Right renal pelvis (tissue), 4 donors: ENCODE results near the gene NFKBIE. TPM values are rescaled to one million over a fixed set of nuclear protein-coding genes. Genes with fewer than 3 reads are reported as not detected.

Experiments
- DNase-seq, 4 donors: peaks; one replicate each; pipeline ENCODE4 v3.0.0-alpha.2; 2013; ENCODE audit warnings: low read depth in 4 of 4, low spot score in 3 of 4, missing footprints in 1 of 4
- polyA plus RNA-seq, 4 donors: library from polyadenylated mRNA; unstranded; fragments of 120-200 nt; gene quantifications; one replicate each; pipeline ENCODE4 v1.2.1, GENCODE V29; 2013; ENCODE audit not compliant: insufficient read length in 4 of 4

NFKBIE gene
- polyA plus RNA-seq, 4 donors = 9.8 to 12.9 (median 11.0) TPM

- DNase-seq = no peak
Measured at GRCh38 chr6:44229376-44230033, 35.8 kb downstream of the NFKBIE start.

GRCh38 chr6:44228836-44229235 lies 36.5 kb downstream of the NFKBIE start:
- DNase-seq = no peak

- DNase-seq = no peak
Measured at GRCh38 chr6:44228433-44228832, 36.9 kb downstream of the NFKBIE start.

- DNase-seq = no peak
Measured at GRCh38 chr6:44228031-44228430, 37.3 kb downstream of the NFKBIE start.

GRCh38 chr6:44227148-44227793 lies 38.1 kb downstream of the NFKBIE start:
- DNase-seq = no peak

GRCh38 chr6:44226368-44227147 lies 38.8 kb downstream of the NFKBIE start:
- DNase-seq = no peak

- DNase-seq = no peak
Measured at GRCh38 chr6:44225579-44226325, 39.6 kb downstream of the NFKBIE start.

- no peak for DNase-seq
Measured at GRCh38 chr6:44224965-44225305, 40.4 kb downstream of the NFKBIE start.

- no peak for DNase-seq
Measured at GRCh38 chr6:44224029-44224964, 41.1 kb downstream of the NFKBIE start.

GRCh38 chr6:44223319-44224028 lies 41.9 kb downstream of the NFKBIE start, which contains the start of gene SLC29A1:
TSS of gene SLC29A1 (plus strand) at chr6:44223595. CDS start at chr6:44227314, 3,719 bp downstream.
- no peak for DNase-seq

- DNase-seq = no peak
Measured at GRCh38 chr6:44222486-44223318, 42.6 kb downstream of the NFKBIE start.

GRCh38 chr6:44221961-44222335 lies 43.4 kb downstream of the NFKBIE start:
- no peak for DNase-seq

- DNase-seq = no peak
Measured at GRCh38 chr6:44221291-44221960, 43.9 kb downstream of the NFKBIE start.

GRCh38 chr6:44220913-44221290 lies 44.4 kb downstream of the NFKBIE start:
- no peak for DNase-seq

- no peak for DNase-seq
Measured at GRCh38 chr6:44219815-44220784, 45.3 kb downstream of the NFKBIE start.

- DNase-seq = peak in 3 of 4 donors; percentile 77 to 82 (median 80)
Measured at GRCh38 chr6:44219053-44219814, 46.1 kb downstream of the NFKBIE start.
